GM12865 (cell line): Measurements from ENCODE around the gene CFAP299.
"Not testable (repeated sequence)": the region's sequence is repeated elsewhere in the genome, so short reads cannot be mapped to it uniquely, and the experiment has no call there.

Experiments
- DNase-seq: peaks from one replicate; pipeline ENCODE4 v3.0.0; 2010; ENCODE audit warnings: low read depth
- H3K4me3 ChIP-seq: 2 replicates; pipeline ENCODE4 v1.5.1; 2011; ENCODE audit warnings: mild to moderate bottlenecking, low read depth, low read length, control low read depth
- TF ChIP-seq, protein P1 (sequence below): IDR thresholded peaks from 2 replicates; pipeline ENCODE4 v1.5.1; 2011; ENCODE audit warnings: low read length, control low read depth, low read depth, inconsistent platforms; ENCODE audit not compliant: insufficient read depth; ENCODE audit errors: missing control alignments

Gene CFAP299

GRCh38 chr4:80732010-80732409 lies 396.5 kb downstream of the CFAP299 start:
- TF ChIP-seq, protein P1, sequence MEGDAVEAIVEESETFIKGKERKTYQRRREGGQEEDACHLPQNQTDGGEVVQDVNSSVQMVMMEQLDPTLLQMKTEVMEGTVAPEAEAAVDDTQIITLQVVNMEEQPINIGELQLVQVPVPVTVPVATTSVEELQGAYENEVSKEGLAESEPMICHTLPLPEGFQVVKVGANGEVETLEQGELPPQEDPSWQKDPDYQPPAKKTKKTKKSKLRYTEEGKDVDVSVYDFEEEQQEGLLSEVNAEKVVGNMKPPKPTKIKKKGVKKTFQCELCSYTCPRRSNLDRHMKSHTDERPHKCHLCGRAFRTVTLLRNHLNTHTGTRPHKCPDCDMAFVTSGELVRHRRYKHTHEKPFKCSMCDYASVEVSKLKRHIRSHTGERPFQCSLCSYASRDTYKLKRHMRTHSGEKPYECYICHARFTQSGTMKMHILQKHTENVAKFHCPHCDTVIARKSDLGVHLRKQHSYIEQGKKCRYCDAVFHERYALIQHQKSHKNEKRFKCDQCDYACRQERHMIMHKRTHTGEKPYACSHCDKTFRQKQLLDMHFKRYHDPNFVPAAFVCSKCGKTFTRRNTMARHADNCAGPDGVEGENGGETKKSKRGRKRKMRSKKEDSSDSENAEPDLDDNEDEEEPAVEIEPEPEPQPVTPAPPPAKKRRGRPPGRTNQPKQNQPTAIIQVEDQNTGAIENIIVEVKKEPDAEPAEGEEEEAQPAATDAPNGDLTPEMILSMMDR = no peak
- no peak overlapping the region for H3K4me3 ChIP-seq
- no peak for DNase-seq

DNA sequence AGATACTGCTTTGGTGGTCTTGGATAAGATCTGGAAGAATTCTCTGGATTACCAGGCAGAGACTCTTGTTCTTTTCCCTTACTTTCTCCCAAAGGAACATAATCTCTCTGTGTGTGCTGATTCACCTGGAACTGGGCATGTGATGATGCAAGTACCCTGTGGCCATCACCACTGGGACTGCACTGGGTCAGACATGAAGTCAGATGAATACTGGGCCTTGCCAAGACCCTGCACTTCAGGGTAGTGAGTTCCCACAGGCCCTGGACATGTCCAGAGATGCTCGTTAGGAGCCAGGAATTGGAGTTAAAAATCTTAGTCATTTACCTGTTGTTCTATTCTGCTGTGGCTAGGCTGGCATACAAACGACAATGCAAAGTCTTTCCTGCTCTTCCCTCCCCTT lies 404.8 kb downstream of the CFAP299 start:
- H3K4me3 ChIP-seq = no peak overlapping the region
- TF ChIP-seq, protein P1 = no peak
- DNase-seq = no peak

DNA sequence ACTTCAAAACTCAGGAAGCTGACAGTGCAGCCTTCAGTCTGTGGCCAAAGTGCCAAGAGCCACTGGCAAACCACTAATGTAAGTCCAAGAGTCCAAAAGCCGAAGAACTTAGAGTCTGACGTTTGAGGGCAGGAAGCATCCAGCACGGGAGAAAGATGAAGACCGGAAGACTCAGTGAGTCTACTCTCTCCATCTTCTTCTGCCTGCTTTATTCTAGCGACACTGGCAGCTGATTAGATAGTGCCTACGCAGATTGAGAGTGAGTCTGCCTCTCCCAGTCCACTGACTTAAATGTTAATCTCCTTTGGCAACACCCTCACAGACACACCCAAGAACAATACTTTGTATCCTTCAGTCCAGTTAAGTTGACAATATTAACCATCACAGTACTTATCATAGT lies 414.0 kb downstream of the CFAP299 start:
- DNase-seq, H3K4me3 ChIP-seq: not testable (repeated sequence)

GRCh38 chr4:80751200-80751599 lies 415.7 kb downstream of the CFAP299 start:
- no peak for DNase-seq
- TF ChIP-seq, protein P1 = no peak
- H3K4me3 ChIP-seq = no peak overlapping the region

DNA sequence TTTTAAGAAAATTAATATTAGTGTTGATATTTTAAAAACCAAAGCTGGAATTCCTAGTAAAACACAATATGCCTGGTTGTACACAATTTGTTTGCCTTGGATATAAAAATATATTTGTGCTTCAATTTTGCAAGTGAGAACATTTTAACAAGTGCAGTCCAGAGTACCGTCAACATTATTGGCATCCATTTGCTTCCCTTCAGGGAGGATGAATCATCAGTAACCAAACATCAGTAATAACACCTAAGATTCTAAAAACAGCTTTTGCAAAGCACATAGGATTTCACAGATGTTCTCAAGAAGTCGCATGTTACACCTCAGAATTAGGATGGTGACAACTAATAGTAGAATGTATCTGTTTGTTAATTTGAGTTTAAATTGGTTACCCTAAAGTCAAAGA lies 432.4 kb downstream of the CFAP299 start:
- H3K4me3 ChIP-seq = no peak overlapping the region
- no peak for DNase-seq
- TF ChIP-seq, protein P1 = no peak

GRCh38 chr4:80776168-80776567 lies 440.6 kb downstream of the CFAP299 start:
- no peak overlapping the region for H3K4me3 ChIP-seq
- DNase-seq = no peak
- TF ChIP-seq, protein P1 = no peak

- TF ChIP-seq, protein P1 = no peak
- DNase-seq = no peak
- no peak overlapping the region for H3K4me3 ChIP-seq
Observed at GRCh38 chr4:80781431-80781830, 445.9 kb downstream of the CFAP299 start.
